ENCODE results near the gene PTPRD. TPM values are rescaled to one million over a fixed set of nuclear protein-coding genes. Genes with fewer than 3 reads are reported as not detected.

The PTPRD gene
- polyA plus RNA-seq, 1 experiment, result 0.39 TPM

DNA sequence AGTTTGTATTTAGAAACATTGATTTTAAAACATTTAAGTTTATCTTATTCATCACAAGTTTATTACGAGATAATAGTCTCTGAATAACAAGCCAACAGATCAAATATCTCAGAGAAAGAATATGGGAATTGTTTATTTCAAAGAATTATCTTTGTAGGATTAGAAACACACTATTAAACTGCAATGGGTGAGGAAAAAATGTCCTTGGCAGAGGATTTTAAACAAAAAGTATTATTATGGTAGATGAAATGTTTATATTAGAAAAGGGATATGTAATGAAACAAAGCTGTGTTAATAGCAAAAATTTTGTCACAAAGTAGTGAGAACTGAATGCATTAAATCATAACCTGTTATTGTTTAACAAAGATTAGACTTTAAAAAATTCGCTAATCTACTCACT lies 1430.4 kb downstream of the PTPRD start:
- TF ChIP-seq, protein P1, sequence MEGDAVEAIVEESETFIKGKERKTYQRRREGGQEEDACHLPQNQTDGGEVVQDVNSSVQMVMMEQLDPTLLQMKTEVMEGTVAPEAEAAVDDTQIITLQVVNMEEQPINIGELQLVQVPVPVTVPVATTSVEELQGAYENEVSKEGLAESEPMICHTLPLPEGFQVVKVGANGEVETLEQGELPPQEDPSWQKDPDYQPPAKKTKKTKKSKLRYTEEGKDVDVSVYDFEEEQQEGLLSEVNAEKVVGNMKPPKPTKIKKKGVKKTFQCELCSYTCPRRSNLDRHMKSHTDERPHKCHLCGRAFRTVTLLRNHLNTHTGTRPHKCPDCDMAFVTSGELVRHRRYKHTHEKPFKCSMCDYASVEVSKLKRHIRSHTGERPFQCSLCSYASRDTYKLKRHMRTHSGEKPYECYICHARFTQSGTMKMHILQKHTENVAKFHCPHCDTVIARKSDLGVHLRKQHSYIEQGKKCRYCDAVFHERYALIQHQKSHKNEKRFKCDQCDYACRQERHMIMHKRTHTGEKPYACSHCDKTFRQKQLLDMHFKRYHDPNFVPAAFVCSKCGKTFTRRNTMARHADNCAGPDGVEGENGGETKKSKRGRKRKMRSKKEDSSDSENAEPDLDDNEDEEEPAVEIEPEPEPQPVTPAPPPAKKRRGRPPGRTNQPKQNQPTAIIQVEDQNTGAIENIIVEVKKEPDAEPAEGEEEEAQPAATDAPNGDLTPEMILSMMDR (IDR thresholded peaks at IDR 0.05; ENCODE audit: insufficient read depth, low read depth, low read length), result no peak
- no peak for DNase-seq (ENCODE audit: low read depth)
- H3K27me3 ChIP-seq (ENCODE audit: control insufficient read depth, insufficient read depth, low read length), result no peaks in the 10 kb centered on the region
- POLR2A ChIA-PET, result no interaction called here
- no peaks in the 10 kb centered on the region for H3K36me3 ChIP-seq (ENCODE audit: control insufficient read depth, insufficient read depth, low read length)
- CTCF ChIA-PET, result no interaction called here
- no peak overlapping the region for H3K4me3 ChIP-seq (ENCODE audit: low read depth, low read length)

DNA sequence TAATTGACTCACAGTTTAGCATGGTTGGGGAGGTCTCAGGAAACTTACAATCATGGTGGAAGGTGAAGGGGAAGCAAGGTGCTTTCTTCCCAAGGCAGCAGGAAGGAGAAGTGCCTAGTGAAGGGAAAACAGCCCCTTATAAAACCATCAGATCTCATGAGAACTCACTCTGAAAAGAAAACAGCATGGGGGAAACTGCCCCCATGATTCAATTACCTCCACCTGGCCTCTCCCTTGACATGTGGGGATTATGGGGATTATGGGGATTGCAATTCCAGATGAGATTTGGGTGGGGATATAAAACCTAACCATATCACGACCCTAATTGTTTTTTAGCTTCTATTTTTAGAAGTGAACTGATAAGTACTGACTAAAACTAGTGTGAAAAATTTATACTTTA lies 1435.7 kb downstream of the PTPRD start:
- ChIA-PET CTCF (no interaction called here), POLR2A (no interaction called here)
- Histone ChIP-seq H3K4me3 (ENCODE audit: low read depth, low read length) (no peak overlapping the region), H3K27me3 (ENCODE audit: control insufficient read depth, insufficient read depth, low read length) (no peaks in the 10 kb centered on the region), H3K36me3 (ENCODE audit: control insufficient read depth, insufficient read depth, low read length) (no peaks in the 10 kb centered on the region)
- no peak for DNase-seq (ENCODE audit: low read depth)
- TF ChIP-seq, protein P1 (IDR thresholded peaks at IDR 0.05; ENCODE audit: insufficient read depth, low read depth, low read length), result no peak

DNA sequence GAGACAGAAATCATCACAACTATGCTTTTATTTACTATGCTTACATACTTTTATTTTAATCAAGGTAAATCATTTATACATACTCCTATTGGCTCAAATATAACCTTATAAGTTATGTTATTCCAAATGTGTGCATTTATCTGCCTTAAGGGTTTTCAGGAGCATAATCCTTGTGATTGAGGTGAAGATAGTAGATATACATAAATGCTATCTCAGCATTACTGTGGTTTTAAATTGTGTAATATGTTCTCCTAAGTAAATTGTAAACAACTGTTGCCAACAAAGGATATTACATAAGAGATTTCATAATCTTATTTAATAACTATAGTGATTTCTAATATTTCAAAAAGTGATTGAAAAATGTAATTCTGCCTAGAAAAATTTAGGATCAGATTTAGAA lies 1438.4 kb downstream of the PTPRD start:
- ChIA-PET POLR2A (no interaction called here), CTCF (no interaction called here)
- no peak for DNase-seq (ENCODE audit: low read depth)
- Histone ChIP-seq H3K36me3 (ENCODE audit: control insufficient read depth, insufficient read depth, low read length) (no peaks in the 10 kb centered on the region), H3K4me3 (ENCODE audit: low read depth, low read length) (no peak overlapping the region), H3K27me3 (ENCODE audit: control insufficient read depth, insufficient read depth, low read length) (no peaks in the 10 kb centered on the region)
- TF ChIP-seq, protein P1 (IDR thresholded peaks at IDR 0.05; ENCODE audit: insufficient read depth, low read depth, low read length), result no peak

DNA sequence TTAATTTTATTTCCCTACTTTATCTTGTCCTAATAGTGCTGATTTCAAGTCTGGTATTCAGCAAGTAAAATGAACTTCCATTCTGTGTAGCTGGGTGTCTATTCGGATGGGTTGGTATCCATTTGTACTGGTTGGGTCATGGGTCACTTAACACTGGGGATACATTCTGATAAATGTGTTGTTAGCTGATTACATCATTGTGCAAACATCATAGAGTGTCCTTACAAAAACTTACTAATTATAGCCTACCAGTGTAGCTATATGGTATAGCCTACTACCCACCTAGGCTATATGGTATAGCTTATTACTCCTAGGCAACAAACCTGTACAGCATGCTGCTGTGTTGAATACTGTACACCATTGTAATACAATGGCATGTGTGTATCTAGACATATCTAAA lies 1439.5 kb downstream of the PTPRD start:
- no peak for DNase-seq (ENCODE audit: low read depth)
- no peaks in the 10 kb centered on the region for H3K27me3 ChIP-seq (ENCODE audit: control insufficient read depth, insufficient read depth, low read length)
- H3K4me3 ChIP-seq (ENCODE audit: low read depth, low read length), result no peak overlapping the region
- CTCF ChIA-PET, result no interaction called here
- POLR2A ChIA-PET, result no interaction called here
- TF ChIP-seq, protein P1 (IDR thresholded peaks at IDR 0.05; ENCODE audit: insufficient read depth, low read depth, low read length), result no peak
- H3K36me3 ChIP-seq (ENCODE audit: control insufficient read depth, insufficient read depth, low read length), result no peaks in the 10 kb centered on the region

DNA sequence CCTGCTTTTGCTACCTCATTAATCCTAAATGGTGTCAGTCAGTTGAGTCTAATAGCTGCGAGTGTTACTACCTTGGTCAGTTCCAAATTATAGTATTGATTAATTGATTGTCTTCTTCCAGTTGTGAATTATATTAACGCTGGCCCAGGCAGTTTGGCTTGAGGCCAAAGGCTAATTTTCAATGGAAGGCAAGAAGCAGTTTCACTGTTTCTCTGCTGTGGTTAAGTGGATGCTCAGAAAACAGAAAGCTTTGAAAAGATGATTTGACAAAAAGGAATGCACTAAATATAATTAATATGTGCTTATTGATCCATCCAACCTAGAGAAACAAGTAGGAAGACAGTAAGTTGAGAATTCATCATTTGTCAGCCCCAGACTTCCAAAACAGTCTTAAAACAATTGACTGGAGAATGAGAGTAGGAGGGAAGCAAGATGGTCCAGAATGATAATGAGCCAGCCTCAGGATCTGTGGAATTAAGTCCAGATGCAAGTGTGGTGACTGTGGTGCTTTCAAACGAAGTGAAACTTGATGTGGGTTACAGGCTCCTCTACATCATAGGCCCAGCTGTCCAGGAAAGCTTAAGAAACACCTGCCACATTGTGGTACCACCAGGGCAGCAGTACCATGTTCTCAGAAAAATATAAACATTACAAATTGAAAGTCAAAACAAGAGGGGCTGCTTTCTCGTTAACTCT lies 1442.2 kb downstream of the PTPRD start:
- Histone ChIP-seq H3K36me3 (ENCODE audit: control insufficient read depth, insufficient read depth, low read length) (no peaks in the 10 kb centered on the region), H3K4me3 (ENCODE audit: low read depth, low read length) (no peak overlapping the region), H3K27me3 (ENCODE audit: control insufficient read depth, insufficient read depth, low read length) (no peaks in the 10 kb centered on the region)
- TF ChIP-seq, protein P1 (IDR thresholded peaks at IDR 0.05; ENCODE audit: insufficient read depth, low read depth, low read length), result no peak
- no peak for DNase-seq (ENCODE audit: low read depth)
- ChIA-PET POLR2A (no interaction called here), CTCF (no interaction called here)
